Measurements from ENCODE around the gene MAP7D1. TPM values are rescaled to one million over a fixed set of nuclear protein-coding genes. Genes with fewer than 3 reads are reported as not detected.

The MAP7D1 gene
- total and polyA plus RNA-seq, 2 of the 13 experiments (the other 11 are each of a cell fraction or from before 2014, with no cell fraction given), result 5.6 to 7.2 TPM

- no peak for TF ChIP-seq ZNF530 (CRISPR knock-in tag; IDR thresholded peaks at IDR 0.05; ENCODE audit: low read depth)
- 0 out of 2 replicates have a peak, but pooled peaks have one; percentile 73 for TF ChIP-seq ZNF230 (CRISPR knock-in tag; IDR thresholded peaks at IDR 0.05)
- no peak for TF ChIP-seq CSRNP1 (CRISPR knock-in tag; IDR thresholded peaks at IDR 0.05)
- TF ChIP-seq CREM (IDR thresholded peaks at IDR 0.05), result peak; percentile 98
- no peak for TF ChIP-seq CREM (CRISPR knock-in tag; IDR thresholded peaks at IDR 0.05)
- no peak for TF ChIP-seq GTF3A (CRISPR knock-in tag; conservative IDR thresholded peaks at IDR 0.05)
- TF ChIP-seq ZNF543 (CRISPR knock-in tag; IDR thresholded peaks at IDR 0.05), result peak; percentile 59; the same call in 1 of the 2 replicates
- TF ChIP-seq ZIK1 (CRISPR knock-in tag; IDR thresholded peaks at IDR 0.05; ENCODE audit: borderline replicate concordance, low read depth), result peak; percentile 94; the same call in 1 of the 2 replicates
- peak; percentile 47; the same call in 1 of the 2 replicates for TF ChIP-seq ZNF580 (CRISPR knock-in tag; IDR thresholded peaks at IDR 0.05; ENCODE audit: borderline replicate concordance, low read depth)
- TF ChIP-seq, protein P1, sequence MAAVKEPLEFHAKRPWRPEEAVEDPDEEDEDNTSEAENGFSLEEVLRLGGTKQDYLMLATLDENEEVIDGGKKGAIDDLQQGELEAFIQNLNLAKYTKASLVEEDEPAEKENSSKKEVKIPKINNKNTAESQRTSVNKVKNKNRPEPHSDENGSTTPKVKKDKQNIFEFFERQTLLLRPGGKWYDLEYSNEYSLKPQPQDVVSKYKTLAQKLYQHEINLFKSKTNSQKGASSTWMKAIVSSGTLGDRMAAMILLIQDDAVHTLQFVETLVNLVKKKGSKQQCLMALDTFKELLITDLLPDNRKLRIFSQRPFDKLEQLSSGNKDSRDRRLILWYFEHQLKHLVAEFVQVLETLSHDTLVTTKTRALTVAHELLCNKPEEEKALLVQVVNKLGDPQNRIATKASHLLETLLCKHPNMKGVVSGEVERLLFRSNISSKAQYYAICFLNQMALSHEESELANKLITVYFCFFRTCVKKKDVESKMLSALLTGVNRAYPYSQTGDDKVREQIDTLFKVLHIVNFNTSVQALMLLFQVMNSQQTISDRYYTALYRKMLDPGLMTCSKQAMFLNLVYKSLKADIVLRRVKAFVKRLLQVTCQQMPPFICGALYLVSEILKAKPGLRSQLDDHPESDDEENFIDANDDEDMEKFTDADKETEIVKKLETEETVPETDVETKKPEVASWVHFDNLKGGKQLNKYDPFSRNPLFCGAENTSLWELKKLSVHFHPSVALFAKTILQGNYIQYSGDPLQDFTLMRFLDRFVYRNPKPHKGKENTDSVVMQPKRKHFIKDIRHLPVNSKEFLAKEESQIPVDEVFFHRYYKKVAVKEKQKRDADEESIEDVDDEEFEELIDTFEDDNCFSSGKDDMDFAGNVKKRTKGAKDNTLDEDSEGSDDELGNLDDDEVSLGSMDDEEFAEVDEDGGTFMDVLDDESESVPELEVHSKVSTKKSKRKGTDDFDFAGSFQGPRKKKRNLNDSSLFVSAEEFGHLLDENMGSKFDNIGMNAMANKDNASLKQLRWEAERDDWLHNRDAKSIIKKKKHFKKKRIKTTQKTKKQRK (IDR thresholded peaks at IDR 0.05; ENCODE audit: low read length), result no peak
- peak; percentile 77; the same call in 1 of the 2 replicates for TF ChIP-seq NCOA1 (CRISPR knock-in tag; IDR thresholded peaks at IDR 0.05)
- peak; percentile 29; the same call in 1 of the 2 replicates for TF ChIP-seq ZZZ3 (CRISPR knock-in tag; IDR thresholded peaks at IDR 0.05; ENCODE audit: borderline replicate concordance)
- TF ChIP-seq GATAD1 (CRISPR knock-in tag; IDR thresholded peaks at IDR 0.05), result peak; percentile 92
- 0 out of 2 replicates have a peak, but pooled peaks have one; percentile 67 for TF ChIP-seq MTF2 (CRISPR knock-in tag; IDR thresholded peaks at IDR 0.05; ENCODE audit: borderline replicate concordance)
- peak; percentile 59 for TF ChIP-seq NFYB (CRISPR knock-in tag; IDR thresholded peaks at IDR 0.05)
- TF ChIP-seq, protein P2, sequence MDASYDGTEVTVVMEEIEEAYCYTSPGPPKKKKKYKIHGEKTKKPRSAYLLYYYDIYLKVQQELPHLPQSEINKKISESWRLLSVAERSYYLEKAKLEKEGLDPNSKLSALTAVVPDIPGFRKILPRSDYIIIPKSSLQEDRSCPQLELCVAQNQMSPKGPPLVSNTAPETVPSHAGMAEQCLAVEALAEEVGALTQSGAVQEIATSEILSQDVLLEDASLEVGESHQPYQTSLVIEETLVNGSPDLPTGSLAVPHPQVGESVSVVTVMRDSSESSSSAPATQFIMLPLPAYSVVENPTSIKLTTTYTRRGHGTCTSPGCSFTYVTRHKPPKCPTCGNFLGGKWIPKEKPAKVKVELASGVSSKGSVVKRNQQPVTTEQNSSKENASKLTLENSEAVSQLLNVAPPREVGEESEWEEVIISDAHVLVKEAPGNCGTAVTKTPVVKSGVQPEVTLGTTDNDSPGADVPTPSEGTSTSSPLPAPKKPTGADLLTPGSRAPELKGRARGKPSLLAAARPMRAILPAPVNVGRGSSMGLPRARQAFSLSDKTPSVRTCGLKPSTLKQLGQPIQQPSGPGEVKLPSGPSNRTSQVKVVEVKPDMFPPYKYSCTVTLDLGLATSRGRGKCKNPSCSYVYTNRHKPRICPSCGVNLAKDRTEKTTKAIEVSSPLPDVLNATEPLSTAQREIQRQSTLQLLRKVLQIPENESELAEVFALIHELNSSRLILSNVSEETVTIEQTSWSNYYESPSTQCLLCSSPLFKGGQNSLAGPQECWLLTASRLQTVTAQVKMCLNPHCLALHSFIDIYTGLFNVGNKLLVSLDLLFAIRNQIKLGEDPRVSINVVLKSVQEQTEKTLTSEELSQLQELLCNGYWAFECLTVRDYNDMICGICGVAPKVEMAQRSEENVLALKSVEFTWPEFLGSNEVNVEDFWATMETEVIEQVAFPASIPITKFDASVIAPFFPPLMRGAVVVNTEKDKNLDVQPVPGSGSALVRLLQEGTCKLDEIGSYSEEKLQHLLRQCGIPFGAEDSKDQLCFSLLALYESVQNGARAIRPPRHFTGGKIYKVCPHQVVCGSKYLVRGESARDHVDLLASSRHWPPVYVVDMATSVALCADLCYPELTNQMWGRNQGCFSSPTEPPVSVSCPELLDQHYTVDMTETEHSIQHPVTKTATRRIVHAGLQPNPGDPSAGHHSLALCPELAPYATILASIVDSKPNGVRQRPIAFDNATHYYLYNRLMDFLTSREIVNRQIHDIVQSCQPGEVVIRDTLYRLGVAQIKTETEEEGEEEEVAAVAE (CRISPR knock-in tag; IDR thresholded peaks at IDR 0.05; ENCODE audit: borderline replicate concordance), result peak; percentile 88; the same call in 1 of the 2 replicates
- no peak for TF ChIP-seq ZNF263 (CRISPR knock-in tag; IDR thresholded peaks at IDR 0.05)
- TF ChIP-seq, protein P3, sequence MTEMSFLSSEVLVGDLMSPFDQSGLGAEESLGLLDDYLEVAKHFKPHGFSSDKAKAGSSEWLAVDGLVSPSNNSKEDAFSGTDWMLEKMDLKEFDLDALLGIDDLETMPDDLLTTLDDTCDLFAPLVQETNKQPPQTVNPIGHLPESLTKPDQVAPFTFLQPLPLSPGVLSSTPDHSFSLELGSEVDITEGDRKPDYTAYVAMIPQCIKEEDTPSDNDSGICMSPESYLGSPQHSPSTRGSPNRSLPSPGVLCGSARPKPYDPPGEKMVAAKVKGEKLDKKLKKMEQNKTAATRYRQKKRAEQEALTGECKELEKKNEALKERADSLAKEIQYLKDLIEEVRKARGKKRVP (CRISPR knock-in tag; IDR thresholded peaks at IDR 0.05), result 0 out of 4 replicates have a peak, but pooled peaks of 1 of the 2 experiments have one; percentile 9
Observed at GRCh38 chr1:36149237-36149972, 6.6 kb upstream of the MAP7D1 start, which contains the start of gene TRAPPC3 (continued).
